Lung (tissue), 16 donors: ENCODE data around the gene A1CF. TPM values are rescaled to one million over a fixed set of nuclear protein-coding genes. Genes with fewer than 3 reads are reported as not detected.

Experiments used
- ATAC-seq: fragments of 200-7000 bp; cut with Tn5 transposase; one replicate; pipeline ENCODE4 v1.9.1; 2020; ENCODE audit warnings: moderate number of reproducible peaks; ENCODE audit not compliant: insufficient read depth, low FRiP score
- DNase-seq, 3 donors: peaks; one replicate each; pipeline ENCODE4 v3.0.0-alpha.2; 2013 to 2017
- H3K27ac ChIP-seq, 2 donors: one replicate each; pipeline ENCODE4 v1.5.1; 2013; ENCODE audit warnings: mild to moderate bottlenecking in 2 of 2, moderate library complexity in 2 of 2, control low read depth in 1 of 2, inconsistent platforms in 1 of 2, low read depth in 1 of 2, low read length in 1 of 2
- H3K27me3 ChIP-seq, 3 donors: one replicate each; pipeline ENCODE4 v1.5.1; 2013; ENCODE audit warnings: low read length in 2 of 3; ENCODE audit not compliant: control insufficient read depth in 3 of 3, insufficient read depth in 3 of 3
- H3K36me3 ChIP-seq, 4 donors: one replicate each; pipeline ENCODE4 v1.5.1; 2013; ENCODE audit warnings: low read length in 4 of 4, mild to moderate bottlenecking in 1 of 4, moderate library complexity in 1 of 4; ENCODE audit not compliant: control insufficient read depth in 4 of 4, insufficient read depth in 4 of 4
- H3K4me1 ChIP-seq, 5 donors: one replicate each; pipeline ENCODE4 v1.5.1; 2013; ENCODE audit warnings: low read length in 5 of 5, mild to moderate bottlenecking in 2 of 5, moderate library complexity in 1 of 5; ENCODE audit not compliant: control insufficient read depth in 5 of 5, insufficient read depth in 5 of 5
- H3K4me3 ChIP-seq: one replicate; pipeline ENCODE4 v1.5.1; 2013; ENCODE audit warnings: mild to moderate bottlenecking, control low read depth, moderate library complexity
- H3K9ac ChIP-seq, 2 donors: one replicate each; pipeline ENCODE4 v1.5.1; 2013; ENCODE audit warnings: low read length in 2 of 2, control low read depth in 1 of 2; ENCODE audit not compliant: insufficient read depth in 1 of 2
- H3K9me3 ChIP-seq, 4 donors: one replicate each; pipeline ENCODE4 v1.5.1; 2013; ENCODE audit warnings: low read length in 3 of 4, mild to moderate bottlenecking in 1 of 4, moderate library complexity in 1 of 4; ENCODE audit not compliant: control insufficient read depth in 4 of 4, insufficient read depth in 3 of 4
- WGBS, 2 donors: extraction: QIAGEN DNeasy Blood & Tissue Kit; methylation state at CpG; one replicate each; pipeline ENCODE4 v1.1.7; 2013; 5-methylcytosine and 5-hydroxymethylcytosine counted together
- long read RNA-seq, 5 donors: transcript quantifications; one replicate each; lab custom pipeline, GENCODE V29; 2026
- polyA plus RNA-seq, 2 donors: library from polyadenylated mRNA; stranded (reverse); fragments of 200-250 nt; gene quantifications; one replicate each; pipeline ENCODE4 v1.2.1, GENCODE V29; 2013
- total RNA-seq, 2 donors: library from RNA; depleted of rRNA in 1 of 2; stranded (reverse); fragments of >200 nt in 1 of 2; gene quantifications; one replicate each; pipeline ENCODE4 v1.2.1, GENCODE V29; 2014 to 2021
- TF ChIP-seq, protein P1 (sequence below): IDR thresholded peaks from 2 replicates; pipeline ENCODE4 v1.5.1; 2012; ENCODE audit warnings: mild to moderate bottlenecking; ENCODE audit errors: control extremely low read depth, extremely low read depth
- donor health status: control.
- donor health status: control.
- donor health status: Bipolar disorder and iron deficiency.
- donor health status: healthy.
- donor health status: DM: yes; HTN: yes; CAD: no.

Gene A1CF, protein sequence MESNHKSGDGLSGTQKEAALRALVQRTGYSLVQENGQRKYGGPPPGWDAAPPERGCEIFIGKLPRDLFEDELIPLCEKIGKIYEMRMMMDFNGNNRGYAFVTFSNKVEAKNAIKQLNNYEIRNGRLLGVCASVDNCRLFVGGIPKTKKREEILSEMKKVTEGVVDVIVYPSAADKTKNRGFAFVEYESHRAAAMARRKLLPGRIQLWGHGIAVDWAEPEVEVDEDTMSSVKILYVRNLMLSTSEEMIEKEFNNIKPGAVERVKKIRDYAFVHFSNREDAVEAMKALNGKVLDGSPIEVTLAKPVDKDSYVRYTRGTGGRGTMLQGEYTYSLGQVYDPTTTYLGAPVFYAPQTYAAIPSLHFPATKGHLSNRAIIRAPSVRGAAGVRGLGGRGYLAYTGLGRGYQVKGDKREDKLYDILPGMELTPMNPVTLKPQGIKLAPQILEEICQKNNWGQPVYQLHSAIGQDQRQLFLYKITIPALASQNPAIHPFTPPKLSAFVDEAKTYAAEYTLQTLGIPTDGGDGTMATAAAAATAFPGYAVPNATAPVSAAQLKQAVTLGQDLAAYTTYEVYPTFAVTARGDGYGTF
- under 1 TPM; 0.06 to 0.25 TPM for total RNA-seq
- under 1 TPM; under 0.01 to 0.04 TPM for polyA plus RNA-seq
- long read RNA-seq, donor 1 = 0 reads
- long read RNA-seq, donor 2 = 0 reads
- long read RNA-seq, donor 3 = 0 reads
- long read RNA-seq, donor 4 = 0 reads
- long read RNA-seq, donor 5 = 0 reads

DNA sequence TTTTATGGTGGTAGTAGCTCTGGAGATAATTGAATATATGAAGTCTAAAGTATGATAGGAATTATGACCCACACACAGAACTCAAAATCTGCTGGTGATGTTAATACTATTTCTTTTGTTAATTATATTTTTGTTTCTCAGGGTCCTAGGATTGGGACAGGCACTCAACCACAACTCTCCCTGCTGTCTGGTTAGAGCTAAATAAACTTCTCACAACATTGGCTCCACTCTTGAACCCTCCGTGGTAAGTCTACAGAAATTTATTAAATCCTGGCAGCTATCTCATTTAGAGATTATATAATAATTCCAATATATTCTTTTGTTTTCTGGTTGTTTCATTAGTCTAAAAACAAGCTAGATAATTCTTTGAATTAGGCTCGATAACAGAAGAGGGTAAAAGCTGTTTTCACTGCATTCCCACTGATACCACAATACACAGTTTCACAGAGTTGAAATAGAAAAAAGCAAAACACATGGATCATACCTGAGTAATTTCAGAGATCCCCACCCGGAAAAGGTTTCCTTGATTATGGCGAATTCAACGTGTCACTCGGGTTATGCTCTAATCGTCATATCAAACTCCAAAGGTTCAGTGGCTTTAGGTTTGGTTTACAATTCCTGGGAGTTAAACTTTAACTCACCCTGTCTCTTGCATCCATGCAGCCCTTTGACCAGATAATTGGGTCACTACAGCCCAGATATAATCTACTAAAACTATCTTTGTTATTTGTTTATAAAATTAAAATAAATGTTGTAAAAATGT lies at the start of gene A1CF:
TSS of gene A1CF (minus strand) at position 531 of the 763 bp plus-strand sequence. CDS start 25,687 bp downstream, outside the sequence.
- 72 to 82% methylated on average over 7 of the region's 7 CpGs for WGBS, 2 donors
- Histone ChIP-seq H3K4me1 (no peaks in the 10 kb centered on the region), H3K27ac (no peak within 1 kb of the TSS), H3K4me3 (no peak within 1 kb of the TSS), H3K9ac (no peak within 1 kb of the TSS), H3K27me3 (peaks cover 0 to 4% (median 0%) of the 10 kb centered on the region in 3 donors), H3K36me3 (no peaks in the 10 kb centered on the region), H3K9me3 (no peaks in the 10 kb centered on the region)
- TF ChIP-seq, protein P1, sequence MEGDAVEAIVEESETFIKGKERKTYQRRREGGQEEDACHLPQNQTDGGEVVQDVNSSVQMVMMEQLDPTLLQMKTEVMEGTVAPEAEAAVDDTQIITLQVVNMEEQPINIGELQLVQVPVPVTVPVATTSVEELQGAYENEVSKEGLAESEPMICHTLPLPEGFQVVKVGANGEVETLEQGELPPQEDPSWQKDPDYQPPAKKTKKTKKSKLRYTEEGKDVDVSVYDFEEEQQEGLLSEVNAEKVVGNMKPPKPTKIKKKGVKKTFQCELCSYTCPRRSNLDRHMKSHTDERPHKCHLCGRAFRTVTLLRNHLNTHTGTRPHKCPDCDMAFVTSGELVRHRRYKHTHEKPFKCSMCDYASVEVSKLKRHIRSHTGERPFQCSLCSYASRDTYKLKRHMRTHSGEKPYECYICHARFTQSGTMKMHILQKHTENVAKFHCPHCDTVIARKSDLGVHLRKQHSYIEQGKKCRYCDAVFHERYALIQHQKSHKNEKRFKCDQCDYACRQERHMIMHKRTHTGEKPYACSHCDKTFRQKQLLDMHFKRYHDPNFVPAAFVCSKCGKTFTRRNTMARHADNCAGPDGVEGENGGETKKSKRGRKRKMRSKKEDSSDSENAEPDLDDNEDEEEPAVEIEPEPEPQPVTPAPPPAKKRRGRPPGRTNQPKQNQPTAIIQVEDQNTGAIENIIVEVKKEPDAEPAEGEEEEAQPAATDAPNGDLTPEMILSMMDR = no peak
- no peak for DNase-seq
- ATAC-seq = no peak

DNA sequence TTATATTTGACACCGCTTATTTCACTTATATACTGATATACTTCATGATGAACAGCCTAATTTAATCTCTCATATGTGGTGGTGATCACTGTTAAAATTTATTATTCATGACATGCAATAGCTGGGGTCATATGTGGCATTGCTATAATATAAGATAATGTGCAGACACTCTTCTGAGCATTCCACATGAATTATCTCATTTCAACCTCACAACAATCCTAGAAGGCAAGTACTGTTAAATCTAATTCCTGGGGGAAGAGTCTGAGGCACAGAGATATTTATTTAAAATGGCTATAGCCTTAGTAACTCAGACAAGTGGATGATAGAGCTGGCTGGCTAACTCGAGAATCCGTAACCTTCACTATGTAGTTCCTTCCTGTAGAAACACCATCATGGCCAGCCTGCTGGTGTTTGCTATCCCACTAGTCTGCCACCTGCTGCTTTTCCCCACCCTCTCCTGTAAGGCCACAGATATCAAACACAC lies 46.6 kb upstream of the A1CF start:
- TF ChIP-seq, protein P1 = no peak
- WGBS, 2 donors = 72 to 77% methylated on average over 3 of the region's 3 CpGs
- no peaks in the 10 kb centered on the region for H3K27me3 ChIP-seq
- ATAC-seq (no peak), DNase-seq (no peak)
- no peaks in the 10 kb centered on the region for H3K36me3 ChIP-seq
- H3K27ac ChIP-seq = no peak overlapping the region
- H3K4me3 ChIP-seq = no peak overlapping the region
- H3K4me1 ChIP-seq = no peaks in the 10 kb centered on the region
- no peak overlapping the region for H3K9ac ChIP-seq
- no peaks in the 10 kb centered on the region for H3K9me3 ChIP-seq

DNA sequence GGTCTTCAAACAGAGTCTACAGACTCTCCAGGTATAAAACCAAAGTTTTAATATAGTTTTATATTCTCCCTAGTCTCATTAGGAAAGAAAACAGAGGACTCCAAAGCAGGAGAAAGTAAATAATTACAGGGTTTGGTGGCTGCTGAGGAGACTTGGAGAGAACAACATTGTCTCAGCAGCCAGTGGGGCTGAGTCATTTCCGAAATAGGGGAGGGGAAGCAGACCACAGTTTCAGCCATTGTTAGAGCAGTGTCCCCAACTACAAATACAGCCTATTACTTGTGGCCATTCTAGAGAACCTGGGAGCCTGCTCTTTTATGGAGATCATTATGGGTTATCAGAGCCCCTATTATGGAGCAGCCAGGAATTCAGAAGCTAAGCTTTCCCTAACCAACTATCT lies 44.2 kb upstream of the A1CF start:
- DNase-seq (no peak), ATAC-seq (no peak)
- TF ChIP-seq, protein P1 = no peak
- no peak overlapping the region for H3K27ac ChIP-seq
- no peaks in the 10 kb centered on the region for H3K9me3 ChIP-seq
- H3K27me3 ChIP-seq = no peaks in the 10 kb centered on the region
- H3K4me1 ChIP-seq = no peaks in the 10 kb centered on the region
- WGBS, 2 donors = 89 to 91% methylated on average over 1 of the region's 1 CpG
- H3K4me3 ChIP-seq = no peak overlapping the region
- no peaks in the 10 kb centered on the region for H3K36me3 ChIP-seq
- no peak overlapping the region for H3K9ac ChIP-seq
